HepG2 (cell line): ENCODE measurements around the gene TRAP1. TPM values are rescaled to one million over a fixed set of nuclear protein-coding genes. Genes with fewer than 3 reads are reported as not detected.

Source experiments
- ATAC-seq: fragments of 200-7000 bp; cut with Tn5 transposase; 3 replicates; pipeline ENCODE4 v1.9.1; 2020; ENCODE audit warnings: mild to moderate bottlenecking, moderate library complexity
- BruUV-seq: library from RNA; stranded (reverse); fragments of 400-500 nt; replicated peaks from 2 replicates; lab custom pipeline; 2021; lab: Mats Ljungman, UMichigan
- CTCF ChIA-PET: fragments of 300-600 bp; formaldehyde crosslinking; extraction: SDS; loops from one replicate; lab custom pipeline; 2021; ENCODE audit warnings: low total read pairs, inconsistent platforms, low intra/inter-chr PET ratio; lab: Yijun Ruan, JAX
- POLR2A ChIA-PET: fragments of 350-600 bp; sonication (Branson Sonifier 250); formaldehyde crosslinking; loops from one replicate; lab custom pipeline; 2020; ENCODE audit warnings: antibody characterized with exemption, inconsistent platforms; lab: Yijun Ruan, JAX
- DNase-seq: peaks from one replicate; pipeline ENCODE4 v3.0.0-alpha.2; 2015; ENCODE audit warnings: low spot score
- FAIRE-seq: peaks from 3 replicates; lab custom pipeline; 2011; peaks lifted over from hg19 to GRCh38; lab: Jason Lieb, UNC
- H2AFZ ChIP-seq: one replicate; pipeline ENCODE4 v1.6.1; 2011; ENCODE audit warnings: low read length, inconsistent platforms
- H3K27ac ChIP-seq: fragments of 300-600 bp; 3 replicates; pipeline ENCODE4 v1.8.0; 2011; ENCODE audit warnings: mixed run types, mild to moderate bottlenecking, mixed read lengths, low read length, inconsistent platforms; ENCODE audit not compliant: insufficient read depth; ENCODE audit errors: extremely low read length
- H3K27me3 ChIP-seq, 2 experiments: fragments of 200-600 bp in 1 of 2; 2 replicates in 1 of 2; 3 replicates in 1 of 2; pipeline versions ENCODE4 v1.6.0 to v1.8.0; 2011; ENCODE audit warnings: low read length in 2 of 2, mild to moderate bottlenecking in 2 of 2, moderate library complexity in 2 of 2, inconsistent platforms in 1 of 2; ENCODE audit not compliant: insufficient read depth in 2 of 2, control insufficient read depth in 1 of 2
- H3K36me3 ChIP-seq, 2 experiments: fragments of 200-600 bp in 1 of 2; replicated peaks in 1 of 2; 2 replicates in 1 of 2; 3 replicates in 1 of 2; pipeline versions ENCODE4 v1.5.1 to v1.8.0; 2011; ENCODE audit warnings: low read length in 2 of 2, inconsistent platforms in 1 of 2; ENCODE audit not compliant: insufficient read depth in 2 of 2, control insufficient read depth in 1 of 2
- H3K4me1 ChIP-seq: 2 replicates; pipeline ENCODE4 v1.5.1; 2012; ENCODE audit warnings: low read length, inconsistent platforms; ENCODE audit not compliant: insufficient read depth
- H3K4me2 ChIP-seq: 2 replicates; pipeline ENCODE4 v1.6.0; 2011; ENCODE audit warnings: low read depth, low read length, inconsistent platforms
- H3K4me3 ChIP-seq, 3 experiments: fragments of 200-600 bp in 1 of 3; sonication (generic), shearing (Covaris generic) in 1 of 3; replicated peaks in 1 of 3; 2 replicates each; pipeline ENCODE4 v1.5.1; 2011 to 2016; ENCODE audit warnings: low read length in 3 of 3, inconsistent platforms in 2 of 3, low read depth in 2 of 3, mild to moderate bottlenecking in 2 of 3, control low read depth in 1 of 3, mixed read lengths in 1 of 3; ENCODE audit not compliant: insufficient read depth in 1 of 3
- H3K79me2 ChIP-seq: one replicate; pipeline ENCODE4 v1.6.1; 2011; ENCODE audit warnings: low read length, inconsistent platforms; ENCODE audit not compliant: insufficient read depth
- H3K9ac ChIP-seq: 2 replicates; pipeline ENCODE4 v1.6.0; 2011; ENCODE audit warnings: mild to moderate bottlenecking, low read depth, low read length, inconsistent platforms; ENCODE audit not compliant: insufficient read depth
- H3K9me3 ChIP-seq: 2 replicates; pipeline ENCODE4 v1.5.1; 2012; ENCODE audit warnings: mild to moderate bottlenecking, low read length
- H4K20me1 ChIP-seq: 2 replicates; pipeline ENCODE4 v1.6.0; 2011; ENCODE audit warnings: inconsistent platforms, mild to moderate bottlenecking, low read length, moderate library complexity; ENCODE audit not compliant: insufficient read depth
- FOSL2 ChIP-seq: sonication (generic); formaldehyde crosslinking; IDR thresholded peaks from 2 replicates; pipeline ENCODE4 v1.4.0; 2020; ENCODE audit warnings: missing genetic modification reagents
- MTA3 ChIP-seq: sonication (generic); formaldehyde crosslinking; IDR thresholded peaks from 2 replicates; pipeline ENCODE4 v1.4.0; 2020; ENCODE audit warnings: missing genetic modification reagents
- PHB2 ChIP-seq: fragments of 450-650 bp; IDR thresholded peaks from 2 replicates; pipeline ENCODE4 v1.6.1; 2018; ENCODE audit not compliant: partially characterized antibody
- SAP130 ChIP-seq: IDR thresholded peaks from 2 replicates; pipeline ENCODE4 v1.6.1; 2016; ENCODE audit warnings: low read depth
- ZNF121 ChIP-seq: sonication (generic); formaldehyde crosslinking; IDR thresholded peaks from 2 replicates; pipeline ENCODE4 v1.5.0; 2020; ENCODE audit warnings: mild to moderate bottlenecking, missing genetic modification reagents
- ZNF460 ChIP-seq: sonication (generic); formaldehyde crosslinking; IDR thresholded peaks from 2 replicates; pipeline ENCODE4 v1.5.1; 2020; ENCODE audit warnings: missing genetic modification reagents, mild to moderate bottlenecking, borderline replicate concordance
- WGBS: methylation state at CpG from one replicate; pipeline ENCODE4 v1.1.6; 2017; ENCODE audit warnings: low lambda C conversion rate; 5-methylcytosine and 5-hydroxymethylcytosine counted together
- in situ Hi-C: cut with HindIII; loops from 2 replicates; pipeline ENCODE4 v1.10.0; 2017; ENCODE audit warnings: low pct_unique_long_range_greater_than_20kb; ENCODE audit not compliant: extremely low pct_ligation_motif_present
- intact Hi-C: fragments of 100-400 bp; cut with micrococcal nuclease; formaldehyde crosslinking; loops from one replicate; pipeline ENCODE4 v1.10.0; 2022; ENCODE audit not compliant: unreplicated experiment
- polyA plus RNA-seq, 8 experiments: library from polyadenylated mRNA; depleted of rRNA in 3 of 8; stranded (reverse) in 7 of 8; unstranded in 1 of 8; fragments of >200 nt; fragmentation: Illumina TruSeq in 4 of 8; extraction: Trizol in 4 of 8; gene quantifications; 2 replicates each; pipeline versions ENCODE4 v1.2.1 to v1.2.3, GENCODE V29; 2011 to 2016; ENCODE audit warnings: low read depth in 4 of 8, missing spikeins in 1 of 8, mixed read lengths in 1 of 8; ENCODE audit not compliant: insufficient read depth in 1 of 8
- total RNA-seq, 5 experiments: library from RNA; depleted of rRNA; stranded (reverse); fragments of >200 nt; fragmentation: Illumina TruSeq; extraction: Trizol; gene quantifications; 2 replicates each; pipeline ENCODE4 v1.2.3, GENCODE V29; 2016; ENCODE audit warnings: low read depth in 1 of 5
- TF ChIP-seq, protein P1 (sequence below): sonication (generic); formaldehyde crosslinking; IDR thresholded peaks from 2 replicates; pipeline ENCODE4 v1.4.0; 2020; ENCODE audit warnings: missing genetic modification reagents, mild to moderate bottlenecking, borderline replicate concordance
- TF ChIP-seq, protein P2 (sequence below): sonication (generic); formaldehyde crosslinking; IDR thresholded peaks from 2 replicates; pipeline ENCODE4 v1.5.0; 2020; ENCODE audit warnings: missing genetic modification reagents
- TF ChIP-seq, protein P3 (sequence below): sonication (generic); formaldehyde crosslinking; IDR thresholded peaks from 2 replicates; pipeline ENCODE4 v1.5.0; 2020; ENCODE audit warnings: mild to moderate bottlenecking, missing genetic modification reagents

TRAP1 gene
- total and polyA plus RNA-seq, 2 of the 13 experiments (the other 11 are each of a cell fraction or from before 2014, with no cell fraction given) = 127 to 240 TPM

DNA sequence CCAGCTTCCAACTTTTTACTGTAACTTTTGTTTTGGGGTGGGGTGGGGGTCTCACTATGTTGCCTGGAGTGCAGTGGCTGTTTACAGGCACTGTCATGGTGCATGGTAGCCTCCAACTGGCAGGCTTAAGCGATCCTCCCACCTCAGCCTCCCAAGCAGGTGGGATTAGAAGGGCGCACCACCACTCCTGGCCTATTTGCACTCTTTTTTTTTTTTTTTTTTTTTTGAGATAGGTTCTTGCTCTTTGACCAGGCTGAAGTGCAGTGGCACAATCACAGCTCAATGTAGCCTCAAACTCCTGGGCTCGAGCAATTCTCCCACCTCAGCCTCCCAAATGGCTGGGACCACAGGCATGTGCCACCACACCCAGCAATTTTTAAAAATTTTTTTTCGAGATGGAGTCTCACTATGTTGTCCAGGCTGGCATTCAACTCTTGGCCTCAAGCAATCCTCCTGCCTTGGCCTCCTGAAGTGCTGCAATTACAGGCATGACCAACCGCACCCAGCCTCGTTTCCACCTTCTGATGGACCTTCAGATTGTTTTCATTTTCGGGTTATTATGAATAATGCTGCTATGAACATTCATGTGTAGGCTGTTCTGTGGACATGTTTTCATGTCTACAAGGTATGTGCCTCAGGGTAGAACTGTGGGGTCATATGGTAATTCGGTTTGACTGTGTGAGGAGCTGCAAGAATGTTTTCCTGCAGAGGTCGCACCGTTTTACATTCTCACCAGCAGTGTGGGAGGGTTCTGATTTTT is 10.9 kb downstream of the TRAP1 start:
- ChIA-PET POLR2A (interaction anchor here (1.7 kb wide), 1 partner anchor 11 kb away, joined by 4 read pairs; the partner anchor contains the start of gene TRAP1), CTCF (no interaction called here)
- ATAC-seq (no peak), DNase-seq (no peak), FAIRE-seq (no peak)
- BruUV-seq = TSS peak; percentile 4
- intact Hi-C loops = no loop called here
- Histone ChIP-seq H3K79me2 (peaks cover 60% of the 10 kb centered on the region), H4K20me1 (no peaks in the 10 kb centered on the region; the same call in 1 of the 2 replicates), H3K9ac (no peak overlapping the region), H3K4me2 (no peak overlapping the region), H3K9me3 (no peaks in the 10 kb centered on the region), H3K4me1 (peaks cover 31% of the 10 kb centered on the region), H3K27me3 (no peaks in the 10 kb centered on the region), H3K4me3 (no peak overlapping the region), H3K36me3 (peaks cover 4 to 23% of the 10 kb centered on the region in 2 experiments), H2AFZ (no peak overlapping the region), H3K27ac (no peak overlapping the region)
- TF ChIP-seq ZNF121 (CRISPR knock-in tag) (peak; percentile 61), MTA3 (CRISPR knock-in tag) (no peak), SAP130 (CRISPR knock-in tag) (no peak), ZNF460 (CRISPR knock-in tag) (peak; percentile 74; the same call in 1 of the 2 replicates), PHB2 (no peak), FOSL2 (CRISPR knock-in tag) (no peak)
- TF ChIP-seq, protein P1, sequence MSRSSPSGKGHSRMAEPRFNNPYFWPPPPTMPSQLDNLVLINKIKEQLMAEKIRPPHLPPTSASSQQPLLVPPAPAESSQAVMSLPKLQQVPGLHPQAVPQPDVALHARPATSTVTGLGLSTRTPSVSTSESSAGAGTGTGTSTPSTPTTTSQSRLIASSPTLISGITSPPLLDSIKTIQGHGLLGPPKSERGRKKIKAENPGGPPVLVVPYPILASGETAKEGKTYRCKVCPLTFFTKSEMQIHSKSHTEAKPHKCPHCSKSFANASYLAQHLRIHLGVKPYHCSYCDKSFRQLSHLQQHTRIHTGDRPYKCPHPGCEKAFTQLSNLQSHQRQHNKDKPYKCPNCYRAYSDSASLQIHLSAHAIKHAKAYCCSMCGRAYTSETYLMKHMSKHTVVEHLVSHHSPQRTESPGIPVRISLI (CRISPR knock-in tag) = peak; percentile 66; the same call in 1 of the 2 replicates
- TF ChIP-seq, protein P2, sequence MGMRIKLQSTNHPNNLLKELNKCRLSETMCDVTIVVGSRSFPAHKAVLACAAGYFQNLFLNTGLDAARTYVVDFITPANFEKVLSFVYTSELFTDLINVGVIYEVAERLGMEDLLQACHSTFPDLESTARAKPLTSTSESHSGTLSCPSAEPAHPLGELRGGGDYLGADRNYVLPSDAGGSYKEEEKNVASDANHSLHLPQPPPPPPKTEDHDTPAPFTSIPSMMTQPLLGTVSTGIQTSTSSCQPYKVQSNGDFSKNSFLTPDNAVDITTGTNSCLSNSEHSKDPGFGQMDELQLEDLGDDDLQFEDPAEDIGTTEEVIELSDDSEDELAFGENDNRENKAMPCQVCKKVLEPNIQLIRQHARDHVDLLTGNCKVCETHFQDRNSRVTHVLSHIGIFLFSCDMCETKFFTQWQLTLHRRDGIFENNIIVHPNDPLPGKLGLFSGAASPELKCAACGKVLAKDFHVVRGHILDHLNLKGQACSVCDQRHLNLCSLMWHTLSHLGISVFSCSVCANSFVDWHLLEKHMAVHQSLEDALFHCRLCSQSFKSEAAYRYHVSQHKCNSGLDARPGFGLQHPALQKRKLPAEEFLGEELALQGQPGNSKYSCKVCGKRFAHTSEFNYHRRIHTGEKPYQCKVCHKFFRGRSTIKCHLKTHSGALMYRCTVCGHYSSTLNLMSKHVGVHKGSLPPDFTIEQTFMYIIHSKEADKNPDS = no peak
- TF ChIP-seq, protein P3, sequence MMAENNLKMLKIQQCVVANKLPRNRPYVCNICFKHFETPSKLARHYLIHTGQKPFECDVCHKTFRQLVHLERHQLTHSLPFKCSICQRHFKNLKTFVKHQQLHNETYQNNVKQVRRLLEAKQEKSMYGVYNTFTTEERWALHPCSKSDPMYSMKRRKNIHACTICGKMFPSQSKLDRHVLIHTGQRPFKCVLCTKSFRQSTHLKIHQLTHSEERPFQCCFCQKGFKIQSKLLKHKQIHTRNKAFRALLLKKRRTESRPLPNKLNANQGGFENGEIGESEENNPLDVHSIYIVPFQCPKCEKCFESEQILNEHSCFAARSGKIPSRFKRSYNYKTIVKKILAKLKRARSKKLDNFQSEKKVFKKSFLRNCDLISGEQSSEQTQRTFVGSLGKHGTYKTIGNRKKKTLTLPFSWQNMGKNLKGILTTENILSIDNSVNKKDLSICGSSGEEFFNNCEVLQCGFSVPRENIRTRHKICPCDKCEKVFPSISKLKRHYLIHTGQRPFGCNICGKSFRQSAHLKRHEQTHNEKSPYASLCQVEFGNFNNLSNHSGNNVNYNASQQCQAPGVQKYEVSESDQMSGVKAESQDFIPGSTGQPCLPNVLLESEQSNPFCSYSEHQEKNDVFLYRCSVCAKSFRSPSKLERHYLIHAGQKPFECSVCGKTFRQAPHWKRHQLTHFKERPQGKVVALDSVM = peak; percentile 80
- in situ Hi-C loops = no loop called here
- 91% methylated on average over 10 of the region's 10 CpGs for WGBS
